ENCODE measurements around the gene DOCK4.

GRCh38 chr7:111730476-111731300, 475.5 kb downstream of the DOCK4 start:
- no peak for TF ChIP-seq POLR2AphosphoS5 (IDR thresholded peaks at IDR 0.05; ENCODE audit: low read depth)
- TF ChIP-seq, protein P1, sequence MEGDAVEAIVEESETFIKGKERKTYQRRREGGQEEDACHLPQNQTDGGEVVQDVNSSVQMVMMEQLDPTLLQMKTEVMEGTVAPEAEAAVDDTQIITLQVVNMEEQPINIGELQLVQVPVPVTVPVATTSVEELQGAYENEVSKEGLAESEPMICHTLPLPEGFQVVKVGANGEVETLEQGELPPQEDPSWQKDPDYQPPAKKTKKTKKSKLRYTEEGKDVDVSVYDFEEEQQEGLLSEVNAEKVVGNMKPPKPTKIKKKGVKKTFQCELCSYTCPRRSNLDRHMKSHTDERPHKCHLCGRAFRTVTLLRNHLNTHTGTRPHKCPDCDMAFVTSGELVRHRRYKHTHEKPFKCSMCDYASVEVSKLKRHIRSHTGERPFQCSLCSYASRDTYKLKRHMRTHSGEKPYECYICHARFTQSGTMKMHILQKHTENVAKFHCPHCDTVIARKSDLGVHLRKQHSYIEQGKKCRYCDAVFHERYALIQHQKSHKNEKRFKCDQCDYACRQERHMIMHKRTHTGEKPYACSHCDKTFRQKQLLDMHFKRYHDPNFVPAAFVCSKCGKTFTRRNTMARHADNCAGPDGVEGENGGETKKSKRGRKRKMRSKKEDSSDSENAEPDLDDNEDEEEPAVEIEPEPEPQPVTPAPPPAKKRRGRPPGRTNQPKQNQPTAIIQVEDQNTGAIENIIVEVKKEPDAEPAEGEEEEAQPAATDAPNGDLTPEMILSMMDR (IDR thresholded peaks at IDR 0.05; ENCODE audit: insufficient read depth, low read length) = peak; percentile 31
- TF ChIP-seq, protein P2, sequence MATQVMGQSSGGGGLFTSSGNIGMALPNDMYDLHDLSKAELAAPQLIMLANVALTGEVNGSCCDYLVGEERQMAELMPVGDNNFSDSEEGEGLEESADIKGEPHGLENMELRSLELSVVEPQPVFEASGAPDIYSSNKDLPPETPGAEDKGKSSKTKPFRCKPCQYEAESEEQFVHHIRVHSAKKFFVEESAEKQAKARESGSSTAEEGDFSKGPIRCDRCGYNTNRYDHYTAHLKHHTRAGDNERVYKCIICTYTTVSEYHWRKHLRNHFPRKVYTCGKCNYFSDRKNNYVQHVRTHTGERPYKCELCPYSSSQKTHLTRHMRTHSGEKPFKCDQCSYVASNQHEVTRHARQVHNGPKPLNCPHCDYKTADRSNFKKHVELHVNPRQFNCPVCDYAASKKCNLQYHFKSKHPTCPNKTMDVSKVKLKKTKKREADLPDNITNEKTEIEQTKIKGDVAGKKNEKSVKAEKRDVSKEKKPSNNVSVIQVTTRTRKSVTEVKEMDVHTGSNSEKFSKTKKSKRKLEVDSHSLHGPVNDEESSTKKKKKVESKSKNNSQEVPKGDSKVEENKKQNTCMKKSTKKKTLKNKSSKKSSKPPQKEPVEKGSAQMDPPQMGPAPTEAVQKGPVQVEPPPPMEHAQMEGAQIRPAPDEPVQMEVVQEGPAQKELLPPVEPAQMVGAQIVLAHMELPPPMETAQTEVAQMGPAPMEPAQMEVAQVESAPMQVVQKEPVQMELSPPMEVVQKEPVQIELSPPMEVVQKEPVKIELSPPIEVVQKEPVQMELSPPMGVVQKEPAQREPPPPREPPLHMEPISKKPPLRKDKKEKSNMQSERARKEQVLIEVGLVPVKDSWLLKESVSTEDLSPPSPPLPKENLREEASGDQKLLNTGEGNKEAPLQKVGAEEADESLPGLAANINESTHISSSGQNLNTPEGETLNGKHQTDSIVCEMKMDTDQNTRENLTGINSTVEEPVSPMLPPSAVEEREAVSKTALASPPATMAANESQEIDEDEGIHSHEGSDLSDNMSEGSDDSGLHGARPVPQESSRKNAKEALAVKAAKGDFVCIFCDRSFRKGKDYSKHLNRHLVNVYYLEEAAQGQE (IDR thresholded peaks at IDR 0.05; ENCODE audit: insufficient replicate concordance, low read depth) = no peak
